ENCODE data around the gene MTHFD2L. TPM values are rescaled to one million over a fixed set of nuclear protein-coding genes. Genes with fewer than 3 reads are reported as not detected.

MTHFD2L gene
- total RNA-seq, 6 experiments from 2014 or later: 5.2 to 9.0 (median 8.1) TPM

- H3K27ac Mint-ChIP-seq: no peak overlapping the region
- H3K4me1 Mint-ChIP-seq (ENCODE audit: low read depth): peaks cover 56% of the 10 kb centered on the region
- H3K36me3 Mint-ChIP-seq (ENCODE audit: low read depth): peaks cover 9% of the 10 kb centered on the region; the same call in 1 of the 2 replicates
- TF ChIP-seq, protein P1, sequence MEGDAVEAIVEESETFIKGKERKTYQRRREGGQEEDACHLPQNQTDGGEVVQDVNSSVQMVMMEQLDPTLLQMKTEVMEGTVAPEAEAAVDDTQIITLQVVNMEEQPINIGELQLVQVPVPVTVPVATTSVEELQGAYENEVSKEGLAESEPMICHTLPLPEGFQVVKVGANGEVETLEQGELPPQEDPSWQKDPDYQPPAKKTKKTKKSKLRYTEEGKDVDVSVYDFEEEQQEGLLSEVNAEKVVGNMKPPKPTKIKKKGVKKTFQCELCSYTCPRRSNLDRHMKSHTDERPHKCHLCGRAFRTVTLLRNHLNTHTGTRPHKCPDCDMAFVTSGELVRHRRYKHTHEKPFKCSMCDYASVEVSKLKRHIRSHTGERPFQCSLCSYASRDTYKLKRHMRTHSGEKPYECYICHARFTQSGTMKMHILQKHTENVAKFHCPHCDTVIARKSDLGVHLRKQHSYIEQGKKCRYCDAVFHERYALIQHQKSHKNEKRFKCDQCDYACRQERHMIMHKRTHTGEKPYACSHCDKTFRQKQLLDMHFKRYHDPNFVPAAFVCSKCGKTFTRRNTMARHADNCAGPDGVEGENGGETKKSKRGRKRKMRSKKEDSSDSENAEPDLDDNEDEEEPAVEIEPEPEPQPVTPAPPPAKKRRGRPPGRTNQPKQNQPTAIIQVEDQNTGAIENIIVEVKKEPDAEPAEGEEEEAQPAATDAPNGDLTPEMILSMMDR (IDR thresholded peaks at IDR 0.05): no peak
- no peak for DNase-seq
- no peaks in the 10 kb centered on the region for H3K9me3 Mint-ChIP-seq
- H3K4me3 Mint-ChIP-seq: no peak overlapping the region
- no peaks in the 10 kb centered on the region; the same call in 1 of the 2 replicates for H3K27me3 Mint-ChIP-seq (ENCODE audit: insufficient read depth)
These were observed 129.2 kb downstream of the MTHFD2L start for GRCh38 chr4:74287164-74287563.

DNA sequence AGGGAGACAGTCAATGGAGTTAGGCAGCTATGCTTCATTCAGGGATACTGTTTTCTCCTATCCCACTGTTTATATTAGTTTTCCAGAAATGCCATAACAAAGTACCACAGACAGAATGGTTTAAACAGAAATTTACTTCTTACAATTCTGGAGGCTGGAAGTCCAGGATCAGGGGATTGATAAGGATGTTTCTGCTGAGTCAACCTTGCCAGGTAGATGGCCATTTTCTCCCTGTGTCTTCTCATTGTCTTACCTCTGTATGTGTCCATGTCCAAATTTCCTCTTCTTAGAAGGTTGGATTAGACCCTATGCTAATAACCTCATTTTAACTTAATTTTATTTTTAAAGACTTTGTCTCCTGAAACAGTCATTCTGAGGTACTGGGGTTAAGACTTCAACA lies 129.9 kb downstream of the MTHFD2L start:
- no peak for DNase-seq
- no peak overlapping the region for H3K27ac Mint-ChIP-seq
- H3K4me3 Mint-ChIP-seq: no peak overlapping the region
- H3K4me1 Mint-ChIP-seq (ENCODE audit: low read depth): peaks cover 55% of the 10 kb centered on the region
- no peaks in the 10 kb centered on the region for H3K9me3 Mint-ChIP-seq
- TF ChIP-seq, protein P1 (IDR thresholded peaks at IDR 0.05): no peak
- peaks cover 9% of the 10 kb centered on the region; the same call in 1 of the 2 replicates for H3K36me3 Mint-ChIP-seq (ENCODE audit: low read depth)
- no peaks in the 10 kb centered on the region; the same call in 1 of the 2 replicates for H3K27me3 Mint-ChIP-seq (ENCODE audit: insufficient read depth)

DNA sequence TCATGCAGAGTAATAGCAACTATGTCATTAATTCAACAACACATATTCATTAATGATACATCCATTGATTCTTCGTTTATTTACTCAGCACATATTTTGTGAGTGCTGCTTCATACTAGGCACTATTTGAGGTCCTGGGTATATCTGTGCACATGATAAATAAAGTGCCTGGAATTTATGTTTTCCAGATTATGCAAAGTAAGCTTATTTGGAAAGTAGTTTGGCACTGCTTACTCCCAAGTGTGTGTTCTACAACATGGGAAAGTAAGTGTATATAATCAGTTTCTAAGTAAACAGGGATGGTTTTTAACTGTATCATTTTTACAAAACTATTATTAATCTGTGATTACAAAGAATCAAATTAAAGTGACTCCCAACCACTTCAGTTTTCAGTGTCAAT lies 133.6 kb downstream of the MTHFD2L start:
- TF ChIP-seq, protein P1 (IDR thresholded peaks at IDR 0.05): no peak
- H3K36me3 Mint-ChIP-seq (ENCODE audit: low read depth): peaks cover 9% of the 10 kb centered on the region; the same call in 1 of the 2 replicates
- peaks cover 33% of the 10 kb centered on the region for H3K4me1 Mint-ChIP-seq (ENCODE audit: low read depth)
- no peak for DNase-seq
- no peak overlapping the region for H3K4me3 Mint-ChIP-seq
- H3K9me3 Mint-ChIP-seq: no peaks in the 10 kb centered on the region
- no peak overlapping the region for H3K27ac Mint-ChIP-seq
- no peaks in the 10 kb centered on the region; the same call in 1 of the 2 replicates for H3K27me3 Mint-ChIP-seq (ENCODE audit: insufficient read depth)

- no peak overlapping the region for H3K4me3 Mint-ChIP-seq
- peaks cover 9% of the 10 kb centered on the region; the same call in 1 of the 2 replicates for H3K36me3 Mint-ChIP-seq (ENCODE audit: low read depth)
- peak; percentile 1 for DNase-seq
These were observed 134.4 kb downstream of the MTHFD2L start for GRCh38 chr4:74292111-74292870.

GRCh38 chr4:74293558-74293957 lies 135.6 kb downstream of the MTHFD2L start:
- H3K36me3 Mint-ChIP-seq (ENCODE audit: low read depth): peaks cover 9% of the 10 kb centered on the region; the same call in 1 of the 2 replicates
- no peaks in the 10 kb centered on the region; the same call in 1 of the 2 replicates for H3K27me3 Mint-ChIP-seq (ENCODE audit: insufficient read depth)
- no peak overlapping the region for H3K27ac Mint-ChIP-seq
- peaks cover 26% of the 10 kb centered on the region for H3K4me1 Mint-ChIP-seq (ENCODE audit: low read depth)
- no peak overlapping the region for H3K4me3 Mint-ChIP-seq
- TF ChIP-seq, protein P1 (IDR thresholded peaks at IDR 0.05): no peak
- no peaks in the 10 kb centered on the region for H3K9me3 Mint-ChIP-seq
- DNase-seq: no peak

More at GRCh38 chr4:74292111-74292870, 134.4 kb downstream of the MTHFD2L start:
- no peaks in the 10 kb centered on the region; the same call in 1 of the 2 replicates for H3K27me3 Mint-ChIP-seq (ENCODE audit: insufficient read depth)
- no peaks in the 10 kb centered on the region for H3K9me3 Mint-ChIP-seq
- TF ChIP-seq, protein P1 (IDR thresholded peaks at IDR 0.05): no peak
- peaks cover 26% of the 10 kb centered on the region for H3K4me1 Mint-ChIP-seq (ENCODE audit: low read depth)
- H3K27ac Mint-ChIP-seq: peak overlapping the region; percentile 28; the same call in 1 of the 2 replicates
